Kidney epithelial cell (primary cell): ENCODE results near the gene C2CD5. TPM values are rescaled to one million over a fixed set of nuclear protein-coding genes. Genes with fewer than 3 reads are reported as not detected.

Experiments
- DNase-seq: peaks from one replicate; pipeline ENCODE4 v3.0.0-alpha.2; 2010; ENCODE audit warnings: low read depth
- H3K27me3 ChIP-seq: 2 replicates; pipeline ENCODE4 v1.6.0; 2011; ENCODE audit warnings: low read length; ENCODE audit not compliant: control insufficient read depth, insufficient read depth
- H3K36me3 ChIP-seq: 2 replicates; pipeline ENCODE4 v1.5.1; 2011; ENCODE audit warnings: low read length; ENCODE audit not compliant: control insufficient read depth, insufficient read depth
- H3K4me3 ChIP-seq: 2 replicates; pipeline ENCODE4 v1.5.1; 2011; ENCODE audit warnings: low read depth, mild to moderate bottlenecking, control low read depth, low read length
- total RNA-seq: library from RNA; depleted of rRNA; stranded (reverse); fragments of >200 nt; gene quantifications from 2 replicates; pipeline ENCODE4 v1.2.3, GENCODE V29; 2015
- TF ChIP-seq, protein P1 (sequence below): IDR thresholded peaks from 2 replicates; pipeline ENCODE4 v1.5.1; 2011; ENCODE audit warnings: mild to moderate bottlenecking, moderate library complexity, low read length, control low read depth, inconsistent platforms; ENCODE audit not compliant: insufficient read depth, poor library complexity, severe bottlenecking

Gene C2CD5
- total RNA-seq, 1 donor from 2014 or later = 19.3 TPM

- Histone ChIP-seq H3K4me3 (no peak overlapping the region), H3K27me3 (no peaks in the 10 kb centered on the region), H3K36me3 (no peaks in the 10 kb centered on the region)
- no peak for DNase-seq
- TF ChIP-seq, protein P1, sequence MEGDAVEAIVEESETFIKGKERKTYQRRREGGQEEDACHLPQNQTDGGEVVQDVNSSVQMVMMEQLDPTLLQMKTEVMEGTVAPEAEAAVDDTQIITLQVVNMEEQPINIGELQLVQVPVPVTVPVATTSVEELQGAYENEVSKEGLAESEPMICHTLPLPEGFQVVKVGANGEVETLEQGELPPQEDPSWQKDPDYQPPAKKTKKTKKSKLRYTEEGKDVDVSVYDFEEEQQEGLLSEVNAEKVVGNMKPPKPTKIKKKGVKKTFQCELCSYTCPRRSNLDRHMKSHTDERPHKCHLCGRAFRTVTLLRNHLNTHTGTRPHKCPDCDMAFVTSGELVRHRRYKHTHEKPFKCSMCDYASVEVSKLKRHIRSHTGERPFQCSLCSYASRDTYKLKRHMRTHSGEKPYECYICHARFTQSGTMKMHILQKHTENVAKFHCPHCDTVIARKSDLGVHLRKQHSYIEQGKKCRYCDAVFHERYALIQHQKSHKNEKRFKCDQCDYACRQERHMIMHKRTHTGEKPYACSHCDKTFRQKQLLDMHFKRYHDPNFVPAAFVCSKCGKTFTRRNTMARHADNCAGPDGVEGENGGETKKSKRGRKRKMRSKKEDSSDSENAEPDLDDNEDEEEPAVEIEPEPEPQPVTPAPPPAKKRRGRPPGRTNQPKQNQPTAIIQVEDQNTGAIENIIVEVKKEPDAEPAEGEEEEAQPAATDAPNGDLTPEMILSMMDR = no peak
These were observed 136.9 kb downstream of the C2CD5 start for GRCh38 chr12:22407397-22407796.

DNA sequence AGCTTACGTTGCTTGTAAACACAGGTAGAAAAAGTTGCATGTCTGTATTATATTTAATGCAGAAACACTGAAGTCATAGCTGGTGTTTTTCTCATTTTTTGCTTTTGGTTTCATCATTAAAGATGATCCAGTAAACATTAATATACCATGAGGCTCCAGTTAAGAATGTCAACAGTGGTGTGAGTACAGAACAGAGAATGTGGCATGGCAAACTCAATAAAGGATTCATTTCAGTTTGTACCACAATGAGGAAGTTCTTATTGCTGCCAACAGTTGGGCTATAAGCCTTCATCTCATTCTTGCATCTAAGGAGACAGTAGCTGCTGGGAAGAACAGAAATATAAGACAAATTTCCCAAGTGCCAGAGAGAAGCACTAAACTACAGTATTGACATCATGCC is 137.7 kb downstream of the C2CD5 start:
- H3K36me3 ChIP-seq = no peaks in the 10 kb centered on the region
- H3K27me3 ChIP-seq = no peaks in the 10 kb centered on the region
- DNase-seq = no peak

GRCh38 chr12:22399464-22400180 is 144.7 kb downstream of the C2CD5 start:
- Histone ChIP-seq H3K4me3 (no peak overlapping the region), H3K36me3 (no peaks in the 10 kb centered on the region), H3K27me3 (no peaks in the 10 kb centered on the region)
- TF ChIP-seq, protein P1 = no peak
- no peak for DNase-seq

More for the DNA sequence above, 137.7 kb downstream of the C2CD5 start:
- no peak overlapping the region for H3K4me3 ChIP-seq
- TF ChIP-seq, protein P1 = no peak

Other genes starting within 250 kb of the C2CD5 start
- 0.14 and 0.21 TPM in 2 replicates for gene ST8SIA1, start 209.8 kb downstream of the C2CD5 start, total RNA-seq
- 24.6 and 27.4 TPM in 2 replicates for gene ETNK1, start 80.6 kb upstream of the C2CD5 start, total RNA-seq